Activated CD4-positive, alpha-beta T cell treated with anti-CD3 and anti-CD28 coated beads for 1 hour (primary cell): ENCODE measurements around the gene LHCGR.

ENCODE experiments used
- DNase-seq: peaks from one replicate; pipeline ENCODE4 v3.0.0-alpha.2; 2020

LHCGR gene

GRCh38 chr2:48738806-48739205, 16.7 kb downstream of the LHCGR start:
- DNase-seq, result no peak

- no peak for DNase-seq
These were observed 19.3 kb downstream of the LHCGR start for GRCh38 chr2:48736251-48736650.

- no peak for DNase-seq
These were observed 20.8 kb downstream of the LHCGR start for GRCh38 chr2:48734576-48735303.

- DNase-seq, result no peak
These were observed 22.4 kb downstream of the LHCGR start for GRCh38 chr2:48733067-48733503.

DNA sequence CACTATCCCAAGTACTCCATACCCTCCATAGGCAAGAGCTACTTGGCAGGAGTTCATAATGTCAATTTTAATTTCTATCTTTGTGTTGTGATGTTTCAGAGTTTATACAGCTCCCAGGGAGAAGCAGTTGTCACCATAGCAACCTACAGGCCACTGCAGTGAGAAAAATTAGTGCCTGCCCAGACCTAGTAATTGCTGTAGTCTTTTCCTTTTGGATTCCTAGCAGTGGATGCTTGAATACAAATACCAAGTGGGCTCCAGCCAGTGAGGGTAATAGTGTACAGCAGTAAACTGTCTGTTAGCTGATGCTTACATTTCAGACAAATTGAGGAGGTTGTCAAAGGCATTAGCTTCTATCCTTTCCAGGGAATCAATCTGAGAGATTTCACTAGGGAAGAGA, 26.7 kb downstream of the LHCGR start:
- no peak for DNase-seq

- no peak for DNase-seq
These were observed 27.2 kb downstream of the LHCGR start for GRCh38 chr2:48728295-48728694.

GRCh38 chr2:48727560-48727959, 28.0 kb downstream of the LHCGR start:
- DNase-seq, result no peak

- DNase-seq, result no peak
These were observed 29.6 kb downstream of the LHCGR start for GRCh38 chr2:48725696-48726494.

DNA sequence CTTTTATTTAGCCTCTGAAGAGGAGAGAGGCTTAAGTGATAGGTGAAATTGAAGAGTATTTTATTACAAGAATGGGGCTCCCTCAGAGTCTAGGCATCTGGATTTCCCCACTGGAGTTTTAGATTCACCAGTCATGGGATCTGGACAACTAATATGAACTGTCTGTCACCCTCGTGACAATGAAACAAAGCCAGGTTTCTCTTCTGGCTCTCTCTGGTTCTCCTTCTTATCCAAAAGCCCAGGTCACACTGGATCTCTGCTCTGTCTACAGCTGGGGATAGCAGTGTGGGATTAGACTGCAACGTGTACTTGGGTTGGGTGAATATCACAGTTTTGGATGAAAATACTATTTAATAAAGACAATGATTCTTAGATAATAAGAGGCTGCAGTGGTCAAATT, 31.2 kb downstream of the LHCGR start:
- DNase-seq, result no peak

DNA sequence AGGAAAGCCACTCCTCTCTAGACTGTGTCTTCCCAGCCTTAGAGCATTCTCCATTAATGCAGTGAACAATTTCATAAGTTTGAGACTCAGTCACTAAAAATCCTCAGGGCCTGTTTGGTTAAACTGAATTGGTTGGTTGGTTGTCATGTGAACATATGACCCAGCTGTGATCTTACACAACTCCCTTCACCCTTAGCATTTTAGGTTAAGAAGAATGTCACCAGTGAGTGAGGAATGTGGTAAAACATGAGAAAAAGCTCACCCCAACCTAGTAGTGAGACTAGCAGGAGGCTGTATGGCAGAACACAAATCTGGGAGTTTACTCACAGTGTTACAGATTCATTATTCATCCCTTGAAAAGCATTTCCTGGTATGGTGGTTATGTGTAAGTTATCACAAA, 32.4 kb downstream of the LHCGR start:
- no peak for DNase-seq

DNA sequence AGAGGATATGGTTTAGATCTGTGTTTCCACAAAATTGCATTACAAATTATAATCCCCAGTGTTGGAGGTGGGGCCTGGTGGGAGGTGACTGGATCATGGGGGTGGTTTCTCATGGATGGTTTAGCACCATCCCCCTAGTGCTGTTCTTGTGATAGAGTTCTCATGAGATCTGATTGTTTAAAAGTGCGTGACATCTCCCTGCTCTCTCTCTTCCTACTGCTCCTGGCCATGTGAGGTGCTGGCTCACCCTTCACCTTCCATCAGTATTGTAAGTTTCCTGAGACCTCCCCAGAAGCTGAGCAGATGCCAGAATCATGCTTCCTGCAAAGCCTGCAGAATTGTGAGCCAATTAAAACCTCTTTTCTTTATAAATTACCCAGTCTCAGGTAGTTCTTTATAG, 33.1 kb downstream of the LHCGR start:
- DNase-seq, result no peak

- DNase-seq, result no peak
These were observed 34.4 kb downstream of the LHCGR start for GRCh38 chr2:48721158-48721557.

GRCh38 chr2:48719480-48720177, 35.9 kb downstream of the LHCGR start:
- DNase-seq, result no peak

DNA sequence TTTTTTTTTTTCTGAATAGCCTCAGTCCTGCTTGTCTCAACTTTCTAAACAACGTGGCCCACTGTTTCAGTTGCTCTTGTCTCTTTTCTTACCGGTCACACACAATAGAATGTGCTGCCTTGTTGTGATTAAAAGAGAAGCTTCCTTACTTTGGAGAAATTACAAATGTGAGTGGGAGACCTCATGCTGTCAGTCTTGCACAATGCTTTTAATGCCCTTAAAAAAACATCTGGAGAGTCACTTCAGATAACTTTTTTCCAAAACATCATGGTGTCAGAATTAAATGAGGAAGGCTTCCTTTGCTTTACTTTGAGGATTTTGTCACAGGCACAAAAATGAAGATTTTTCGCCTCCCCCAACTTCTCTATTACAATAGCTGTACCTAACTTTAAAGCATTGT, 37.7 kb downstream of the LHCGR start:
- DNase-seq, result no peak

DNA sequence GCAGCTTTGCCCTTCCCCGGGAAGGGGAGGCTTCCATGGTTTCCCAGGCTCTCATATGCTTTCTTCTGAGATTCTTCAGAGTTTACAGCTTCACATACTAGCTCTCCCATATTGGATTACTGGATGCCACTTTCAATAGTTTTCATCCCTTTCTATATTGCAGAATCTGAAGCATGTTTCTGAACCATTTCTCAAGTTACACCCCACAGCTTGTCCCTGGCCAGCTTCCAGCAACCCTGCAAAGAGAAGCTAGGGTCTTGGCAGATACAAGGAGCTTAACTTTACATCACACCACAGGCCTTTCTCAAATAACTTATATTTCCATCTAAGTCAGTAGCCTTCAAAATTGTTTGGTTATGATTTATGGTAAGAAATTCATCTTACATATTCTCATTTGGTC, 39.6 kb downstream of the LHCGR start:
- no peak for DNase-seq

DNA sequence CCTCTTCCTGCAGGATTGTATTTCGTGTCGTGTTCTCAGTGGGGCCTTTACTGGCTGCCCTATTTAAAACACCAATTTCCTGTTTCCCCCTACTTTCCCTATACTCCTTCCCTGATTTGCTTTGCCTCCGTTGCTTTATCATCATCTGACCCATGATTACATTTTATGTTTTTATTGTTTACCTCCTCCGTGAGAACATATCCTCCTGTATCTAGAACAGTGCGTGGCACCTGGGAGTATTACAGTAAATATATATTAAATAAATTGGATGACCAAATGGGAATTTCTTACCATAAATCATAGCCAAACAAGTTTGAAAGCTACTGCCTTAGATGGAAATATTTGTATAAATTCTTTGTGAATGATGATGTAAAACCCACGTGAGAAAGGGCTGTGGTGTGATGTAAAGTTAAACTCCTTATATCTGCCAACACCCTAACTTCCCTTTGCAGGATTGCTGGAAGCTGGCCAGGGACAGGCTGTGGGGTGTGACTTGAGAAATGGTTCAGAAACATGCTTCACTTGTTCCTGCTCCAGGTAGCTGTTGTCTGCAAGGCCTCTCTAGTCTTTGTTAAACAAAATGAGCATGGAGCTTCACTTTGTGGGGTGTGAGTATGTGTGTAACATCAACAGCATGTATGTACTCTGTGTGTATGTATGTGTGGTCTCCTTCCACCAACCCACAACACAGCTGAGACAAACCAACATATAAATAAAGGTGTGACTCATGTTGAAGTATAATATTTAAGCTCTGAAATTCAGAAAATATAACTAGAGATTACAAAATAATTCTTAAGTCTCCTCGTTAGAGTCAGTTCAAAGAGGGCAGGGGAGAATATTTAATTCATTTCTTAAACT, 40.3 kb downstream of the LHCGR start:
- DNase-seq, result no peak

DNA sequence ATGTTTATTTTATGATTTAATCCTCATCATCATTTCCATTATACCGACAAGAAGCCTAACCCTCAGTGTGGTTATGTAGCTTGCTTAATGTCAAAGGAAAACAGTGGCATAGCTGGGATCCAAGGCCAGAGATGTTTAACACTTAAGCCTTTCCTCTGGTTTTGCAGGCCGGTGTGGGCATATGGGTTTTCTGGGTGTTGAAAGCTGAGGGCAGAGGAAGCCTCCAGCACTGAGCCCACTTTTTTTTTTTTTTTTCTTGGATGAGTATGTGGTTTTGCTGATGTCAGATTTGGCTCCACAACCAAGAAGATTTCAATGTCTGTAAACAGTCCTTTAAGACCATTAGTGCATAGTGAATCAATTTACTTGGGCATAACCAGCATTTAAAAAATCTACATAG, 41.3 kb downstream of the LHCGR start:
- DNase-seq, result no peak

GRCh38 chr2:48713647-48714046, 41.9 kb downstream of the LHCGR start:
- no peak for DNase-seq

GRCh38 chr2:48712151-48712550, 43.4 kb downstream of the LHCGR start:
- no peak for DNase-seq

- DNase-seq, result no peak
These were observed 44.2 kb downstream of the LHCGR start for GRCh38 chr2:48711343-48711742.

DNA sequence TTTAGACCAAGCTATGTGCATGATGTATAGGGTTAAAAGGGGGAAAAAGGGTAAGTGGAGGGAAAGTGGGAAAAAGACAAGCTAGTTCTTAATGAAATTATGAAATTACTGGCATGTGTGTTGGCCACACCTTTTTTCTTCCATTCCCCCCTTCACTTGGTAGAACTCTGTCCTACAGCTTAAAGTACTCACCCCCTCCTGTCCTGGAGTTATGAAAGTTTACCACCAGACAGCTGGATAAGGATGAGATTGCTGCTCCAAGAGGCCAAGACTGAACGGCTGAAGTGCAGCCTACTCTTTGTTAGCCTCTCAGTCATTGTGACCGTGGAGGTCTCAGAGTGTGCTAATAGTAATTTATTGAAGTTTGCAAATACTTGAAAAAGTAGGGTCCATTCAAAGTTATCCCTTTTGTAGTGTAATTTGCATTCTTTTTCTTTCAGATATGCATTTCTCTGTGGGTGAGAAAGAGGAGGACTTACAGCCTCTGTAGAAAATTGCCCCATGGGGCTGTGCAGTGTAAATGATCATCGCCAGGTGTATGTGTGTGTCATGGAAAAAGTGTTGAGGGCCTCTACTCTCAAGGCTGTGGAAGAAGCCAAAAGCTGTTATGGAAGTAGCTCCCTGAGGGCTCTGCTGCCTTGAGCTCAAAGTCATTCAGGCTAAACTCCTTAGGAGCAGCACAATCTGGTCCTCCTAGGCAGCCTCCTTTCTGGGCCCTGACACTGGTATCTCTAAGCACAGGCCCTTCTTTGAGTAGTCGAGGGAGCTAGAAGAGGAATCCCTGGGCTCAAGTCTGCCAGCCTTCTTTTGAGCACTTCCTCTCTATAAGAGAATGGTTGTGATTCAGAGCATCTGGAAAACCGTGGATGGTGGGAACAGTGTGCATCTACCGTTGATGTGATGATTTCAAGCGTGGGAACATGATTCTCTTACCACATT, 46.2 kb downstream of the LHCGR start:
- no peak for DNase-seq

DNA sequence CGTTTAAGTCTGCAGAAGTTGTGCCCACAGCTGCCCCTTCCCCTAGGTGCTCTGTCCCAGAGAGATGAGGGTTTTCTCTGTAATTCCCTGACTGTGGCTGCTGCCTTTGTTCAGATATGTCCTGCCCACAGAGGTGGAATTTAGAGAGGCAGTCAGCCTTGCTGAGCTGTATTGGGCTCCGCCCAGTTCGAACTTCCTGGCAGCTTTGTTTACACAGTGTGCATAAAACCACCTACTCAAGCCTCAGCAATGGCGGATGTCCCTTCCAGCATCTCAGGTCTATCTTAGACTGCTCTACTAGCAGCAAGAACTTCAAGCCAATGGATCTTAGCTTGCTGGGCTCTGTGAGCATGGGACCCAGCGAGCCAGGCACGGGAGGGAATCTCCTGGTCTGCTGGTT, 48.1 kb downstream of the LHCGR start:
- DNase-seq, result no peak
